K562 (cell line): ENCODE measurements around the gene MAPK8IP2. TPM values are rescaled to one million over a fixed set of nuclear protein-coding genes. Genes with fewer than 3 reads are reported as not detected.
A peak's percentile ranks its signal among the peaks of the same experiment; 100 is the strongest.

Experiments
- CREB3 ChIP-seq: fragments of 450-650 bp; conservative IDR thresholded peaks from 2 replicates; pipeline ENCODE4 v1.6.1; 2016; ENCODE audit warnings: missing genetic modification characterization, low read depth, mild to moderate bottlenecking, missing compliant biosample characterization, moderate library complexity
- CREB3L1 ChIP-seq: fragments of 450-650 bp; IDR thresholded peaks from 2 replicates; pipeline ENCODE4 v1.6.1; 2014; ENCODE audit warnings: low read depth, mild to moderate bottlenecking, moderate library complexity, borderline replicate concordance
- E2F1 ChIP-seq: sonication (generic); formaldehyde crosslinking; IDR thresholded peaks from 2 replicates; pipeline ENCODE4 v1.8.1; 2023; ENCODE audit warnings: mild to moderate bottlenecking, missing genetic modification reagents, moderate library complexity
- EWSR1 ChIP-seq: fragments of 450-650 bp; IDR thresholded peaks from 2 replicates; pipeline ENCODE4 v1.6.1; 2018; ENCODE audit warnings: borderline replicate concordance, mild to moderate bottlenecking, low read depth, moderate library complexity; ENCODE audit not compliant: partially characterized antibody
- FOS ChIP-seq: IDR thresholded peaks from 3 replicates; pipeline ENCODE4 v1.6.1; 2011; ENCODE audit not compliant: insufficient read length; ENCODE audit errors: extremely low read depth
- FOXP1 ChIP-seq: sonication (generic); formaldehyde crosslinking; IDR thresholded peaks from 2 replicates; pipeline ENCODE4 v1.8.0; 2022; ENCODE audit warnings: mild to moderate bottlenecking, missing genetic modification reagents
- HBP1 ChIP-seq: fragments of 450-650 bp; formaldehyde crosslinking; IDR thresholded peaks from 2 replicates; pipeline ENCODE4 v1.4.0; 2022; ENCODE audit warnings: missing genetic modification characterization
- MECOM ChIP-seq: fragments of 250-450 bp; sonication (Bioruptor Pico); IDR thresholded peaks from 2 replicates; pipeline ENCODE4 v1.8.0; 2022; ENCODE audit warnings: inconsistent platforms
- PHF20 ChIP-seq: fragments of 450-650 bp; IDR thresholded peaks from 2 replicates; pipeline ENCODE4 v1.6.1; 2018; ENCODE audit not compliant: partially characterized antibody
- RAD21 ChIP-seq, 2 experiments: fragments of 250-450 bp in 1 of 2; fragments of 450-650 bp in 1 of 2; sonication (Bioruptor Pico) in 1 of 2; formaldehyde crosslinking in 1 of 2; IDR thresholded peaks in 1 of 2; conservative IDR thresholded peaks in 1 of 2; 2 replicates each; pipeline versions ENCODE4 v1.4.0 to v1.8.0; 2020 to 2022; ENCODE audit warnings: mild to moderate bottlenecking in 2 of 2, moderate library complexity in 1 of 2
- REST ChIP-seq, 2 experiments: fragments of 450-650 bp; formaldehyde crosslinking in 1 of 2; IDR thresholded peaks; 2 replicates each; pipeline versions ENCODE4 v1.4.0 to v1.6.1; 2014 to 2020; ENCODE audit warnings: mild to moderate bottlenecking in 2 of 2, borderline replicate concordance in 1 of 2, low read depth in 1 of 2
- SREBF1 ChIP-seq: fragments of 150-350 bp; IDR thresholded peaks from 2 replicates; pipeline ENCODE4 v1.6.1; 2014; ENCODE audit warnings: antibody characterized with exemption, low read depth, low read length, borderline replicate concordance
- TRIM28 ChIP-seq: fragments of 450-650 bp; IDR thresholded peaks from 2 replicates; pipeline ENCODE4 v1.6.1; 2017
- polyA plus RNA-seq, 8 experiments: library from polyadenylated mRNA; depleted of rRNA in 4 of 8; stranded (reverse) in 5 of 8; unstranded in 3 of 8; fragments of >200 nt; fragmentation: Nextera tagmentation in 2 of 8; fragmentation: Illumina TruSeq in 1 of 8; extraction: Ambion mirVana in 2 of 8; extraction: Trizol in 1 of 8; gene quantifications; 2 replicates each; pipeline versions ENCODE4 v1.2.1 to v1.2.3, GENCODE V29; 2011 to 2014; ENCODE audit warnings: inconsistent platforms in 1 of 8, missing spikeins in 1 of 8
- total RNA-seq, 7 experiments: library from RNA; depleted of rRNA in 6 of 7; stranded (reverse); fragments of >200 nt in 6 of 7; fragmentation: Illumina TruSeq in 2 of 7; extraction: Trizol in 2 of 7; gene quantifications; 2 replicates each; pipeline versions ENCODE4 v1.2.1 to v1.2.3, GENCODE V29; 2011 to 2021; ENCODE audit warnings: low replicate concordance in 1 of 7

Gene MAPK8IP2
- total and polyA plus RNA-seq, 9 of the 15 experiments (the other 6 are each of a cell fraction or from before 2014, with no cell fraction given), result 0.01 to 0.47 (median 0.07) TPM; not detected in 2

- TF ChIP-seq REST (IDR thresholded peaks at IDR 0.05; ENCODE audit: borderline replicate concordance) (no peak), REST (CRISPR knock-in tag; IDR thresholded peaks at IDR 0.05; ENCODE audit: low read depth) (no peak), TRIM28 (no peak), PHF20 (peak; percentile 30), MECOM (CRISPR knock-in tag) (no peak), FOXP1 (CRISPR knock-in tag) (no peak; the same call in 1 of the 2 replicates), FOS (no peak), SREBF1 (no peak), E2F1 (CRISPR knock-in tag) (no peak), CREB3 (tag) (no peak), EWSR1 (no peak), HBP1 (CRISPR knock-in tag) (0 out of 2 replicates have a peak, but pooled peaks have one; percentile 29), RAD21 (CRISPR knock-in tag; conservative IDR thresholded peaks at IDR 0.05 in 1 of 2, IDR thresholded peaks at IDR 0.05 in 1 of 2) (no peak), CREB3L1 (no peak)
Observed at GRCh38 chr22:50628543-50629134, 28.0 kb downstream of the MAPK8IP2 start (continued).
